Endothelial cell (in vitro differentiated cells): Measurements from ENCODE around the gene BCAR3. TPM values are rescaled to one million over a fixed set of nuclear protein-coding genes. Genes with fewer than 3 reads are reported as not detected.
"Not testable (repeated sequence)": the region's sequence is repeated elsewhere in the genome, so short reads cannot be mapped to it uniquely, and the experiment has no call there.

Experiments
- DNase-seq: peaks from one replicate; pipeline ENCODE4 v3.0.0; 2021; ENCODE audit warnings: low spot score
- H3K27ac Mint-ChIP-seq: one replicate; pipeline ENCODE4 v1.8.0; 2021; ENCODE audit warnings: mixed read lengths, inconsistent platforms; ENCODE audit not compliant: unreplicated experiment
- H3K27me3 Mint-ChIP-seq: one replicate; pipeline ENCODE4 v1.8.0; 2021; ENCODE audit warnings: mild to moderate bottlenecking, moderate library complexity, mixed read lengths, inconsistent platforms; ENCODE audit not compliant: unreplicated experiment
- H3K36me3 Mint-ChIP-seq: one replicate; pipeline ENCODE4 v1.8.0; 2021; ENCODE audit warnings: mild to moderate bottlenecking, low read depth, mixed read lengths, inconsistent platforms; ENCODE audit not compliant: unreplicated experiment
- H3K4me1 Mint-ChIP-seq: one replicate; pipeline ENCODE4 v1.8.0; 2021; ENCODE audit warnings: mild to moderate bottlenecking, mixed read lengths, inconsistent platforms; ENCODE audit not compliant: unreplicated experiment
- H3K4me3 Mint-ChIP-seq: one replicate; pipeline ENCODE4 v1.8.0; 2021; ENCODE audit warnings: mild to moderate bottlenecking, mixed read lengths, inconsistent platforms; ENCODE audit not compliant: unreplicated experiment
- H3K9me3 Mint-ChIP-seq: one replicate; pipeline ENCODE4 v1.8.0; 2021; ENCODE audit warnings: mixed read lengths, inconsistent platforms; ENCODE audit not compliant: unreplicated experiment
- total RNA-seq: library from RNA; stranded (reverse); fragmentation: NEBNext Ultra II Directional; extraction: Animal tissue kit (Norgen Biotek cat#: 25700); gene quantifications from one replicate; pipeline ENCODE4 v1.2.1, GENCODE V29; 2021; ENCODE audit not compliant: unreplicated experiment
- TF ChIP-seq, protein P1 (sequence below): fragments of 200-600 bp; sonication (generic); IDR thresholded peaks from one replicate; pipeline ENCODE4 v1.5.0; 2021; ENCODE audit warnings: antibody characterized with exemption; ENCODE audit not compliant: unreplicated experiment

Gene BCAR3
- total RNA-seq, 1 donor from 2014 or later = 19.9 TPM

- no peaks in the 10 kb centered on the region for H3K9me3 Mint-ChIP-seq
- peaks cover 8% of the 10 kb centered on the region for H3K27me3 Mint-ChIP-seq
These were observed 17.4 kb upstream of the BCAR3 start for GRCh38 chr1:93699049-93699384.

GRCh38 chr1:93698329-93699048 is 16.9 kb upstream of the BCAR3 start:
- no peak overlapping the region for H3K27ac Mint-ChIP-seq
- no peaks in the 10 kb centered on the region for H3K9me3 Mint-ChIP-seq

More at GRCh38 chr1:93699049-93699384, 17.4 kb upstream of the BCAR3 start:
- TF ChIP-seq, protein P1, sequence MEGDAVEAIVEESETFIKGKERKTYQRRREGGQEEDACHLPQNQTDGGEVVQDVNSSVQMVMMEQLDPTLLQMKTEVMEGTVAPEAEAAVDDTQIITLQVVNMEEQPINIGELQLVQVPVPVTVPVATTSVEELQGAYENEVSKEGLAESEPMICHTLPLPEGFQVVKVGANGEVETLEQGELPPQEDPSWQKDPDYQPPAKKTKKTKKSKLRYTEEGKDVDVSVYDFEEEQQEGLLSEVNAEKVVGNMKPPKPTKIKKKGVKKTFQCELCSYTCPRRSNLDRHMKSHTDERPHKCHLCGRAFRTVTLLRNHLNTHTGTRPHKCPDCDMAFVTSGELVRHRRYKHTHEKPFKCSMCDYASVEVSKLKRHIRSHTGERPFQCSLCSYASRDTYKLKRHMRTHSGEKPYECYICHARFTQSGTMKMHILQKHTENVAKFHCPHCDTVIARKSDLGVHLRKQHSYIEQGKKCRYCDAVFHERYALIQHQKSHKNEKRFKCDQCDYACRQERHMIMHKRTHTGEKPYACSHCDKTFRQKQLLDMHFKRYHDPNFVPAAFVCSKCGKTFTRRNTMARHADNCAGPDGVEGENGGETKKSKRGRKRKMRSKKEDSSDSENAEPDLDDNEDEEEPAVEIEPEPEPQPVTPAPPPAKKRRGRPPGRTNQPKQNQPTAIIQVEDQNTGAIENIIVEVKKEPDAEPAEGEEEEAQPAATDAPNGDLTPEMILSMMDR = no peak
- DNase-seq = no peak
- Mint-ChIP-seq H3K27ac (no peak overlapping the region), H3K4me3 (no peak overlapping the region), H3K4me1 (no peaks in the 10 kb centered on the region), H3K36me3 (no peaks in the 10 kb centered on the region)

DNA sequence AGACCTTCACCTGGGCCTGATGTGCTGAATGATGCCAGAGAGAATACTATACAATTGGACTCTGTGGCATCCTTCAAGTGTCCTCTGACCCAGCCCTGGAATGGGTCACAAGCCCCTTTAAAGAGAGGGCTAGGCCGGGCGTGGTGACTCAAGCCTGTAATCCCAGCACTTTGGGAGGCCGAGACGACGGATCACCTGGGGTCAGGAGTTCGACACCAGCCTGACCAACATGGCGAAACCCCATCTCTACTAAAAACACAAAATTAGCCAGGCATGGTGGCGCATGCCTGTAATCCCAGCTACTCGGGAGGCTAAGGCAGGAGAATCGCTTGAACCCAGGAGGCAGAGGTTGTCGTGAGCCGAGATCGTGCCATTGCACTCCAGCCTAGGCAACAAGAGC is 15.9 kb upstream of the BCAR3 start:
- not testable (repeated sequence) for H3K4me3 Mint-ChIP-seq, H3K27me3 Mint-ChIP-seq, H3K9me3 Mint-ChIP-seq, DNase-seq, H3K36me3 Mint-ChIP-seq, H3K4me1 Mint-ChIP-seq, H3K27ac Mint-ChIP-seq

More at GRCh38 chr1:93698329-93699048, 16.9 kb upstream of the BCAR3 start:
- Mint-ChIP-seq H3K36me3 (no peaks in the 10 kb centered on the region), H3K27me3 (peaks cover 8% of the 10 kb centered on the region), H3K4me3 (no peak overlapping the region), H3K4me1 (no peaks in the 10 kb centered on the region)
- TF ChIP-seq, protein P1 = no peak
- DNase-seq = no peak

DNA sequence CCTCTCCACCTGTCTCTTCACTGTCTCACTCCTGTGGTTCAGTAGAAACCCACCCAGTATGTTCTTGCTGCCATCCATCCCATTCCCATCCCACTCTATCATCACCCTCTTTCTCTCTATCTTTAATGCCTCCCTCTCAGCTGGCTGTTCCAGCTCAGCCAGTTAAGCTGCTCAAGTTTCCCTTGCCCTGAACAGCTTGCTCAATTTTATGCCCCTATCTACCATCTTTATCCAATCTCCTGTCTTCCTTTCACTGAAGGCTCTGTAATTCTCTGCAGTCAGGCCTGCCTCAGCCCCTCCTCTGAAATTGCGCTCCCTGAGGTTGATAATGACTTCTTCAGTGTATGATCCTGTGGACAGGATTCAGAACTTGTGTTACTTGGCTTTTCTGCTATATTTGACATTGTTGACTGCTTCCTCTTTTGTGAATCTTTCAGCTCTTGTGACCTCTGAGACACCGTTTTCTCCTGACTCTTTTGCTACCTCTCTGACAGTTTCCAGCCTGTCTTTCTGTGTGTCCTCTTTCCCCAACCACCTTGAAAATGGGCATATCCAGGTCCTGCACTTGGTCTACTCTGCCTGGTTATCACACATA is 13.9 kb upstream of the BCAR3 start:
- no peak overlapping the region for H3K27ac Mint-ChIP-seq
- no peak for DNase-seq
- peaks cover 8% of the 10 kb centered on the region for H3K4me1 Mint-ChIP-seq
- H3K4me3 Mint-ChIP-seq = no peak overlapping the region
- no peaks in the 10 kb centered on the region for H3K36me3 Mint-ChIP-seq
- peaks cover 6% of the 10 kb centered on the region for H3K27me3 Mint-ChIP-seq
- TF ChIP-seq, protein P1 = no peak
- H3K9me3 Mint-ChIP-seq = no peaks in the 10 kb centered on the region

DNA sequence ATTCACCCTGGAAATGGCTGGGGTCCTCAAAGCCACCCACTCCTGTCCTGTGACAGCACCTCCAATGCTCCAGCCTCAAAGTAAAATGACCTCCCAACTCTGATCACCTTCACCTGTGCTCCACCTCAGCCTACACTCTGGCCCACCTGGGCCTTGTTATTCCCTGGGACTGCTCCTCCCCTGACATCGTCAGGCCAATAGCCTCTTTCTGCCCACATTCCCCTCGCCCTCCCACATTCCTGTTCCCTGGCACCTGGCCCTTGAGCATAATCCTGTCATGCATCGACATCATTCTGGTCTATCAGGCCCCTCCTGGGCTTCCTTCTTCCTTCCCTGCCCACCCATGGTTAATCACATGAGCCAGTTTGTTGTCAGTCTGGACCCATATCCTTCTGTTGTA is 13.2 kb upstream of the BCAR3 start:
- Mint-ChIP-seq H3K4me1 (peaks cover 8% of the 10 kb centered on the region), H3K4me3 (no peak overlapping the region), H3K27me3 (peaks cover 5% of the 10 kb centered on the region), H3K27ac (no peak overlapping the region), H3K36me3 (no peaks in the 10 kb centered on the region), H3K9me3 (no peaks in the 10 kb centered on the region)
- DNase-seq = no peak
- TF ChIP-seq, protein P1 = no peak
